Measurements from ENCODE around the gene TLE3. TPM values are rescaled to one million over a fixed set of nuclear protein-coding genes. Genes with fewer than 3 reads are reported as not detected.

Gene TLE3
- total RNA-seq, 2 experiments from 2014 or later, result 159 to 167 TPM

DNA sequence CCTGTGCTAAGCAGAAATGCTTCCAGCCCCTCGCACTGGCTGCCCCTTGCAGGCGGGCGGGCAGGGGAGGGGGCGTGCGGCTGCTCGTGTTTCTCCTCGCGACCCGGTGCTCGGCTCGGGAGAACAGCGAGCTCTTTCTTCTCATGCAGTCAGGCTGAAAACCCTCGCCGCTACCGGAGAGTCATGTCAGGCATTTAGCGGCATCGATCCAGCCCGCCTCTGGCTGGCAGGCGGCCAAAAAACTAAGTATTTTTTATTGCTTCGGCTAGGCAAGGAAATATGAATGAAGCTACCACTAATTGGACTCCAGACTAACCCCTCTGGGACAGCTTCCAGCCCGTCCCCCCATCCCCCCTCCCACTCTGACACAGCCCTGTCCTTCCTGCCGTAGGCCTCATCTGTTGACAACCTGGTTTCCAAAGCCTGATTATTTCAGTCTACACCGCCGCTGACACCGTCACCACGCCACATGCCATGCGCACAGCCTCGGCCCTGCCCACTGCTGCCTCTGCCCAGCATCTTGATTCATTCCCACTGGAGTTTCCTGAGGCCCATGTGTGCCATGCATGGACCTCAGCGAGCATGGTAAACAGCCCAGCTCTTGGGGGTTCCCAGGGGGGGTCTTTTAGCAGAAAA, 35.3 kb downstream of the TLE3 start:
- Histone ChIP-seq H3K27me3 (ENCODE audit: control insufficient read depth in 1 of 2, insufficient read depth in 2 of 2, low read length in 2 of 2) (no peaks in the 10 kb centered on the region), H3K4me1 (ENCODE audit: insufficient read depth, low read length) (no peaks in the 10 kb centered on the region), H3K9me3 (ENCODE audit: control insufficient read depth in 1 of 2, insufficient read depth in 1 of 2, low read length in 2 of 2) (no peaks in the 10 kb centered on the region), H3K27ac (ENCODE audit: low read depth in 1 of 2, low read length in 2 of 2) (no peak overlapping the region), H3K36me3 (ENCODE audit: insufficient read depth, low read length) (peaks cover 100% of the 10 kb centered on the region), H3K4me3 (ENCODE audit: low read length) (no peak overlapping the region)
- ATAC-seq (ENCODE audit: poor library complexity) (no peak), DNase-seq (no peak)
- Mint-ChIP-seq H3K27ac (no peak overlapping the region), H3K4me1 (ENCODE audit: low read depth) (no peaks in the 10 kb centered on the region), H3K27me3 (no peaks in the 10 kb centered on the region), H3K9me3 (no peaks in the 10 kb centered on the region), H3K36me3 (ENCODE audit: low read depth) (peaks cover 90% of the 10 kb centered on the region), H3K4me3 (no peak overlapping the region)
- intact Hi-C loops (cut with DNase I, micrococcal nuclease), result no loop called here
- POLR2A ChIA-PET, result interaction anchor here (1.0 to 1.5 kb wide), 2 partner anchors 9 to 37 kb away, joined by 3 to 5 read pairs; no protein-coding TSS in a partner anchor
- CTCF ChIA-PET, result no interaction called here
- TF ChIP-seq CTCF (IDR thresholded peaks at IDR 0.05), result no peak

- H3K27me3 ChIP-seq (ENCODE audit: control insufficient read depth in 1 of 2, insufficient read depth in 2 of 2, low read length in 2 of 2), result no peaks in the 10 kb centered on the region
- H3K4me1 Mint-ChIP-seq (ENCODE audit: low read depth), result no peaks in the 10 kb centered on the region
- CTCF ChIA-PET, result no interaction called here
- peaks cover 90% of the 10 kb centered on the region for H3K36me3 Mint-ChIP-seq (ENCODE audit: low read depth)
- intact Hi-C loops (cut with DNase I, micrococcal nuclease), result no loop called here
- no peaks in the 10 kb centered on the region for H3K27me3 Mint-ChIP-seq
- H3K4me3 ChIP-seq (ENCODE audit: low read length), result no peak overlapping the region
- no peak for DNase-seq
- POLR2A ChIA-PET, result interaction anchor here (1.0 to 1.5 kb wide), 2 partner anchors 10 to 38 kb away, joined by 3 to 5 read pairs; no protein-coding TSS in a partner anchor
- H3K27ac Mint-ChIP-seq, result no peak overlapping the region
- H3K9me3 Mint-ChIP-seq, result no peaks in the 10 kb centered on the region
- no peak for TF ChIP-seq CTCF (IDR thresholded peaks at IDR 0.05)
- no peak for ATAC-seq (ENCODE audit: poor library complexity)
- H3K36me3 ChIP-seq (ENCODE audit: insufficient read depth, low read length), result peaks cover 100% of the 10 kb centered on the region
- no peak overlapping the region for H3K4me3 Mint-ChIP-seq
- H3K9me3 ChIP-seq (ENCODE audit: control insufficient read depth in 1 of 2, insufficient read depth in 1 of 2, low read length in 2 of 2), result no peaks in the 10 kb centered on the region
- no peak overlapping the region for H3K27ac ChIP-seq (ENCODE audit: low read depth in 1 of 2, low read length in 2 of 2)
- no peaks in the 10 kb centered on the region for H3K4me1 ChIP-seq (ENCODE audit: insufficient read depth, low read length)
These were observed 35.9 kb downstream of the TLE3 start for GRCh38 chr15:70061696-70062270.

DNA sequence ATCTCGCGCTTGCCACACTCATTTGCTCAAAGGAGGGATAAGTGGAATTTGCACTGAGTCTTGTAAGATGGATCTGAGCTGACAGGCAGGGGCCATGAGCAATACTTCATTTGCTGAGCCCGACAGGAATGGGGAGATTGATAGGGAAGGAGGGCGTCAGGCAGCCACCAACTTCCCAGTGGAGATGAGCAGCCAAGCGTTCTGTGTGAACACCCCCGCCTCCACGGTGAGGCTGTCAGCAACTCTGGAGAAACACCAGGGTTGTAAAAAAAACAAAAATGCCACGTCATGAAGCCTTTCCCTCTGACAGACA, 36.8 kb downstream of the TLE3 start:
- Mint-ChIP-seq H3K27ac (no peak overlapping the region), H3K4me1 (ENCODE audit: low read depth) (no peaks in the 10 kb centered on the region), H3K36me3 (ENCODE audit: low read depth) (peaks cover 90% of the 10 kb centered on the region), H3K9me3 (no peaks in the 10 kb centered on the region), H3K4me3 (no peak overlapping the region), H3K27me3 (no peaks in the 10 kb centered on the region)
- ChIA-PET CTCF (no interaction called here), POLR2A (no interaction called here)
- Histone ChIP-seq H3K4me3 (ENCODE audit: low read length) (no peak overlapping the region), H3K27me3 (ENCODE audit: control insufficient read depth in 1 of 2, insufficient read depth in 2 of 2, low read length in 2 of 2) (no peaks in the 10 kb centered on the region), H3K27ac (ENCODE audit: low read depth in 1 of 2, low read length in 2 of 2) (no peak overlapping the region), H3K9me3 (ENCODE audit: control insufficient read depth in 1 of 2, insufficient read depth in 1 of 2, low read length in 2 of 2) (no peaks in the 10 kb centered on the region), H3K4me1 (ENCODE audit: insufficient read depth, low read length) (no peaks in the 10 kb centered on the region), H3K36me3 (ENCODE audit: insufficient read depth, low read length) (peaks cover 99% of the 10 kb centered on the region)
- TF ChIP-seq CTCF (IDR thresholded peaks at IDR 0.05), result no peak
- DNase-seq, result peak in 1 of 14 experiments; percentile 15
- intact Hi-C loops (cut with DNase I, micrococcal nuclease), result no loop called here
- ATAC-seq (ENCODE audit: poor library complexity), result no peak
